Ureter (tissue), 1 donor: ENCODE results near the gene KLC3. TPM values are rescaled to one million over a fixed set of nuclear protein-coding genes. Genes with fewer than 3 reads are reported as not detected.

Experiments used
- DNase-seq: peaks from one replicate; pipeline ENCODE4 v3.0.0-alpha.2; 2020; ENCODE audit warnings: low spot score
- total RNA-seq: library from RNA; stranded (reverse); gene quantifications from one replicate; pipeline ENCODE4 v1.2.4, GENCODE V29; 2023
- donor health status: DM: yes; HTN: yes; CAD: no.

KLC3 gene
- total RNA-seq, 1 donor from 2014 or later = 1.3 TPM

DNA sequence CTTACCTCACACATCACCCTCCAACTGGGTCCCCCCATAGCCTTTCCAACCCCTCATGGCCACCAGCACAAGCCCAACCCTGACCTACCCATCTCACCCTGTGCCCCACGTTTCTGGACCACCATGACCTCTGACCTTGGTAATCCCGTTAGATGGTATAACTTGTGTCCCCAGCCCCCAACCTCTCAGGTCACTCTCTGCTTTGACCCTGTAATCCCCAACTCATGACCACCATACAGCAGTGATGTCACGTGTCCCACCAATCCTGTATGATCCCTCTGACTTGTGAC is 8.5 kb downstream of the KLC3 start:
- no peak for DNase-seq

DNA sequence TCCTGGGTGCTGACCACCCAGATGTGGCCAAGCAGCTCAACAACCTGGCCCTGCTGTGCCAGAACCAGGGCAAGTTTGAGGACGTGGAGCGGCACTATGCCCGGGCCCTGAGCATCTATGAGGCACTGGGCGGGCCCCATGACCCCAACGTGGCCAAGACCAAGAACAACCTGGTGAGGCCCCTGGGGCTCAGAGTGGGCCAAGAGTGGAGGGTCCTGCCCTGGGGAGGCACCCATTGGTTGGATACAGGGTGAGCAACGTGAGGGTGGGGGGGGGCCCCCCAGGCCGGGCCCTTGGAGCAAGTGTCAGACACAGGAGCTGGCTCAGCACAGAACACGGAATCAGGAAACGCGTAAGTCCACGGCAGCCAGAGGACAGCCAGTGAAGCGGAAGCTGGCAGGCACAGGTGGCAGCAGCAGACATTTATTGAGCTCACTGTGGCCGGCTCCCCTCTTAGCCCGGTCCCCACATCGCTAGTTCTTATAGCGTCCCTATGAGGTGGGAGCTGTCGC is 8.9 kb downstream of the KLC3 start:
- DNase-seq = no peak

DNA sequence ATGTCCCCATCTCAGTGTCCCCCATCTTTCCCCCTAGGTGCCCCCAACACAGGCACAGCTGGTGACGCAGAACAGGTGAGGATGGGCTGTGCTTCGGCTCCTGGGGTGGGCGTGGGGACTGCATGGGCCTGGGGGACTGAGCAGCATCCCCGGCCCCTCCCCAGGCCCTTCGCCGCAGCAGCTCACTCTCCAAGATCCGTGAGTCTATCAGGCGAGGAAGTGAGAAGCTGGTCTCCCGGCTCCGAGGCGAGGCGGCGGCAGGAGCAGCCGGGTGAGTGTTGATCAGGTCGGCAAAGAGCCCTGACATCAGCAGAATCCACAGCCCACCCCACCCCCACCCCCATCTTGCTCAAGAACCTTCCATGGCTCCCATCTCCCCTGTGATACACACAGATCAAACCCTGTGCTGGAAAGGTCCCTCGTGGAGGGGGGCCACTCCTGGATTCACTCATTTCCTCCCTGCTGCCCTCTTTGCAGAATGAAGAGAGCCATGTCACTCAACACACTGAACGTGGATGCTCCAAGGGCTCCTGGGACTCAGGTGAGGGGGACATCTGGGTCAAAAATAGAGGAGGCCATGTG is 10.0 kb downstream of the KLC3 start:
- no peak for DNase-seq

DNA sequence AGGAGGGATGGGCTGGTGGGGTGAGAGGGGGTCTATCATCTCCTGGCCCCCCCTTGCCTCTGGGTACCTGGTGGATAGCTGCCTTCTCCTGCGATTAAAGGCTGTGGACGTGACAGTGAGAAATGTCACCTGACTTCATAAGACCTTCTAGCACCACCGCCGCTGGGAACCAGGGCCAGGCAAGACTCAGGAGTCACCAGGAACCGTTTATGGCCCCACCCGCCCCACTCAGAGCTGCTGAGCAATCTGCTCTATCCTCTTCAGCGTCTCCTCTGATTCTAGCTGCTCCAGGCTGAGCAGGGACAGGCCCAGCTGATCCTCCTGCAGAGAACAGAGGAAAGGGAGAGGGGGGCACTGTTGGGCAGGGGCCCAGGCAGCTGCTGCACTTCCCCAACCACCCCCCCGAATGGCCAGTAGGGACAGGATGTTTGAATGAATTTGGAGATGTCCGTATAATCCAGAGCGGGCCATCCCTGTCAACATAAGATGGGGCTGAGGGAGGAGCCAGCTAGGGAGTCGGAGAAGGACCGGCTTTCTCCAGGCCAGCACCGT is 10.9 kb downstream of the KLC3 start:
- DNase-seq = no peak

DNA sequence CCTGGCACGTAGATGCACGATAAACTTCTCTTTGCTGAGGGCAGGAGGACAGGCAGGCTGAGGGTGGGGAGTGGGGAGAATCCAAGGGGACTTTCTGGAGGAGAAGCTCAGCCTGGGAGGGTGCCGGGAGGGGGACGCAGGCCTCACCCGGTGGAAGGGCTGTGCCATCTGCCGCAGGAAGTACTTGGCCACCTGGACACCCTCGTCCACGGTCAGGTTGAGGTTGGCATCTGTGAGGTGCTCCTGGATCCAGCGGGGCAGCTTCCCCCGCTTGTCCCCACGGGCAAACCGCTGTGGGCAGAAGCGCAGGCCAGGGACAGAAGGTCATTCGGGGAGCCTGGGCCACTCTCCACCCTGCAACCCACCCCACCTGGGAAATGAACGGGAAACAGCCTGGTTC is 11.5 kb downstream of the KLC3 start:
- no peak for DNase-seq

DNA sequence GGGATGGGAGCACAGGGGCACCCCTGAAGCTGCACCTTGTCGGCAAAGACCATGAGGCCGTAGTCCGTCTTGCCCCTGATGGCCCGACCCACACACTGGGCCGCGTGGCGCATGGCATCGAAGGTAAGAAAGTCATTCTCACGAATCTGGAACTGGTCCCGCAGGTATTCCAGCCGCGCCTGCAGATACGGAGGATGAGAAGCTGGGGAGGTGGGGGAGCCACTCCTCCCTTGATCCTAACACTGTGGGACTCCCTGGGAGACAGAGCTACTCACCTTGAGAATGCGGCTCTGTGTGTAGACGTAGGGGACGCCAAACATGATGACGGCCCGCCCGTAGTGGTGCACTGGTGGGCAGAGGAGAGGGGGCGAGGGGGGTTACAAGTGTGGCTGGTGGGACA is 11.9 kb downstream of the KLC3 start:
- no peak for DNase-seq

DNA sequence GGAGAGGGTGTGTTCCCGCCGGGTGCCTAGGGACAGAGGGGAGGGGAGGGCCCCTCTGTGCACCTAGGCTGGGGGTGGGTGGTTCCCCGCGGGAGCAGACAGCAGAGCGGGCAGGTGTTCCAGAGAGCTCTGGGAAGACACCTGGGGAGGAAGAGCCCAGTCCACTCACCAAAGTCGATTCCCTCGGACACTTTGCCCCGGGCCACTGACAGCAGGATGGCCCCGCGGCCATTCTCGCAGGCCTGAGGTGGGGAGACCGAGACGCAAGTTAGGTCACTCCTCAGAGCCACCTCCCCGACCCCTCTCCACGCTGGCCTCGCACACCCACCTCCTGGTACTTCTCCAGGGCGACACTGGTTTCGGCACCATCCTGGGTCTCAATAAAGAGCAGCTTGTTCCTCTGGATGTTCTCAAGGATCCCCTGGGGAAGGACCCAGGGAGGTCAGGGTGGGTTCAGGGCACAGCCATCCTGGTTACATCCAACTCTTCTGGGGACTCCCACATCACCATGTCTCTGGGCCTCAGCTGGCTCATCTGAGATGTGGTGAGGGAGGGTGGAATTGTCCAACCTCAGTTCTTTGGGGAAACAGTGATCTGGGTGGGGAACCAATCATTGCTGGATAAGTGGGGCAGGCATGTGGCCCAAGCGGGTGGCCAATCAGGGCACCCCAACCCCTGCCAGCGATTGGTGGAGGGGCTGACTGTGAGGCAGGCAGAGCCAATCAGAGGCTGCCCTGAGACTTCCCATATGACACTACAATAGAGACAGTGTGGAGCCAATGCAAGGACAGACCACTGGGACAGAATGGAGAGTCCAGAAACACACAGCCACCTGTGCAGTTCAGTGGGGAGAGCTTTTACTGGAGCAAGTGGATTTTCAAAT is 12.6 kb downstream of the KLC3 start:
- no peak for DNase-seq

DNA sequence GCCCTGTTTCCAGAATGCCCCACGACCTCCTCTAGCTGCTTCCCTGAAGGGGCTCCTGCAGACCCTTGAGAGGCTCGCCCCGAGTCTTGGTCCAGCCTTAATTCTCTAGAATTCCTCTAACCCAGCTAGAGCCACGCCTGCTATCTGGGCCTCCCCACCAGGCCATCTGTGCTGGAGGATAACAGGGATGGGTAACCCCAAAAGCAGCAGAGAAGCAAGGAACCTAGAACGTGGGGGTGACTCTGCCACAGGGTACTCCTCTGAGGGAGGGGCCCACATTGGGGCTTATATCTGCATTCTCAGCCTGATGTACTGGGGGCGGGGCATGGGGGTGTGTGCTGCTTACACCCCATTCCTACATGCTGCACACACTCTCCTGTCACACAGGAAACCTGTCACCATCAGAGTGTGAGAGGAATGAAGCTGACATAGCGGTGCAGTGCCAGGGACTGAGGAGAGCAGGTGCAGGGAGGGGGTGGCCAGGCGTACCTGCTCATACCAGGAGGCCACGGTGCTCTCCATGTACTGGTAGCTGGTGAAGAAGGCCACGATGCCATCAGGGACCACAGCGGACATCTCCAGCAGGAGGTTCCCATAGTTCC is 13.8 kb downstream of the KLC3 start:
- no peak for DNase-seq

DNA sequence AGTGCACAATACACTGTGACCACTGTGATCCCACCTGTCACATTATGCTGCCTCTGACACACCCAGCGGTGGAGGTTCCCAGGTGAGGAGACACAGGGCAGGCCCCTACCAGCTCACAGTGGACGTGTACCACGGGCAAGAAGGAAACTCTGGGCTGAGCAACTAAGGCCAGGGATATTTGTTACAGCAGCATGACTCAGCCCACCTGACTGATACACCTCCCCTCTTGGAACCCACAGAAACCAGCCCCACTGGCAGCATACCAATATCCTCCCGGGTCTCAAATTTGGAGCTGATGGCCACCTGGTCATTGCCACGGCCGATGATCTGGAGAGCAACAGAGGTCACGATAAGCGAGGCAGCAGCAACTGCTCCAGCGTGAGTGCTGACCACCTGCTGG is 14.9 kb downstream of the KLC3 start:
- DNase-seq = no peak

DNA sequence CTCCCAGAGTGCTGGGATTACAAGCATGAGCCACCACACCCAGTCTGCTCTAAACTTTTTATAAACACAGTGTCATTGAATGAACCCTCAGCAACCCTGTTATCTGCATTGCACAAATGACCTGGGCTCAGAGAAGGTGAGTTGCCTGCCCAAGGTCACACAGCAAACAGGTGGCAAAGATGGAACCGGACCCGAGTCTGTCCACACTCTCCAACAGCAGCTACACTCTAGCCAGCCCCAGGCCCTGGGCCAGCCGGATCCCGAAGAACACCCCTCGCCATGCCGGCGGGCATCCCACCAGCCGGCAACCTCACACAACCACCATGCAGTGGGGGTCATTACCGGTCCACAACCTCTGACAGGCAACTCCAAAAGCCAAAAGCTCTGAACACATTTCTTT is 15.4 kb downstream of the KLC3 start:
- DNase-seq = no peak

DNA sequence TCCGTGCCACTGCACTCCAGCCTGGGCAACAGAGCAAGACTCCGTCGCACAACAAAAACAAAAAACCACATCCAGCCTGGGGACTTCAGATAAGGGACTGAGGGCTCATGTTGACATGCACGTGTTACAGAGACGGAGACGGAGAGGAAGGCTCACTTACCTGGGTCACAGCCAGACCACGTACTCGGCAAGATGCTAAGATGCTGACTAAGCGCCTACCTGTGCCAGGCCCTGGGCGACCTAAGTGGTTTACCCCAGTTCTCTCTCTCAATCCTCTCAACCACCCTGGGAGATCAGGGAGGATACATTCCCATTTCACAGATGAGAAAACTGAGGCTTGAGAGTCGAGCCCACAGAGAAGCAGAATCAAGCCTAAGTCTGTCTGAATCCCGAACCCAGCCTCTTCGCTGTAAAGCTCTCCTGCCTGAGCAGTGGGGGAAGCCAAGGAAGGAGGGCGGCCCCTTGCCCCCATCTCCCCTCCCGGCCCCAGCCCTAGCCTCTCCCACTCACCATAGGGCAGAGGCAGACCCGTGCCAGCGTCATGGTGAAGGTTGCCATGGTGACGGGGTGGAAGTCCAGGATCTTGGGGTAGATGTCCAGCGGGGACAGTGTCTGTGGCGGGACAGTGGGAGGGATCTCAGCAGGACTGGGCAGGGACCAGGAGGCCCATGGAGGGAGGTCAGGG is 16.4 kb downstream of the KLC3 start:
- DNase-seq = no peak

DNA sequence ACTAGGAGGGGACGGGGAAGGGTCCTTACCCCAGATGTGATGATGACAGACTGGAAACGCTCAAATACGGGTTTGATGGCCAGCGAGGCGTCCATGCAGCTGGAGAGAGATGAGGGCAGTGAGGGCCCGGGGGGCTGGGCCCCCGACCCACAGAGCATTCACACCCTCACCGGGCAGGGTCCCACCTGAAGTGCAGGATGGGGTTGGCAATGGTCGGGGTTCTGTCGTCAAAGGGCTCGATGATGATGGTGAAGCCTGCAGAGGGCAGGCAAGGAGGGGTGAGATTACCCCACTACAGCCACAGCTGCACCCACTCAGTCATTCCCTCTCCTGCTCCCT is 16.9 kb downstream of the KLC3 start:
- no peak for DNase-seq

DNA sequence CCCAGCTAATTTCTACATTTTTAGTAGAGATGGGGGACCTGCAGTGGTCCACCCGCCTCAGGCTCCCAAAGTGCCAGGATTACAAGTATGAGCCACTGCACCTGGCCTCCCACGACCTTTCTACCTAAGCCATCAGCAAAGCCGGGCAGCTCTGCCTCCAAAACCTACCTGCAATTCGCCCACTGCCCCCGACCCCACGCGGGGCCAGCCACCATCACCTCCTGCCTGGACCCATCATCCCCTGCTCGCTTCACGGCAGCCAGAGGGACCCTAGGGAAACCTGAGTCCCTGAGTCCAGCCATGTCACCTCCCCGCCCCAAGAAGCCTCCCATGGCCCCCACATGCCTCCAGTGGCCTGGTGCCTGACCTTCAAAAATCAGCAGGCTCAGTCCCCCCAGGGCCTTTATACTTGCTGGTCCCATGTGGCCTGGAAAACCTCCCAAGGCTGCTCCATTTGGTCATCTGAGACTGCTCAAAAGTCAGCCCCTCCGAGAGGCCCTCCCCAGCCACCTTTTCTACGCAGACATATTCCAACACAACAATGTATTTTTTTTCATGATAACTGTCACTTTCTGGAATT is 17.8 kb downstream of the KLC3 start:
- no peak for DNase-seq

DNA sequence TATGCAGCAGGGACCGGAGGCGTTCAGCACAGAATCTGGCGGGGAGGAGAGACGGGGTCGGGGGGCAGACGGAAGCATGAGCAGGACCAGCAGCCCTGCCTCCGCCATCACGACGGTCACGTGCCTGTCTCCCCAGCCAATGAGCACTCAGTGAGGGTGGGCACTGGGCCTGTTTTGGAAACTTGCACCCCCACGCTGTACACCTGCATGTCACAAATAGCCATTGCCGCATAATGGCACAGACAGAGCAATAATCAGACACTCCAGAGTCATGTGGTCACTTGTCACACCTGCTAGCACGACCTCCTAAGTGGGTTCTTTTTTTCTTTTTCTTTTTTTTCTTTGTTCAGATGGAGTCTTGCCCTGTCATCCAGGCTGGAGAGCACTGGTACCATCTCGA is 21.1 kb downstream of the KLC3 start:
- DNase-seq = no peak

DNA sequence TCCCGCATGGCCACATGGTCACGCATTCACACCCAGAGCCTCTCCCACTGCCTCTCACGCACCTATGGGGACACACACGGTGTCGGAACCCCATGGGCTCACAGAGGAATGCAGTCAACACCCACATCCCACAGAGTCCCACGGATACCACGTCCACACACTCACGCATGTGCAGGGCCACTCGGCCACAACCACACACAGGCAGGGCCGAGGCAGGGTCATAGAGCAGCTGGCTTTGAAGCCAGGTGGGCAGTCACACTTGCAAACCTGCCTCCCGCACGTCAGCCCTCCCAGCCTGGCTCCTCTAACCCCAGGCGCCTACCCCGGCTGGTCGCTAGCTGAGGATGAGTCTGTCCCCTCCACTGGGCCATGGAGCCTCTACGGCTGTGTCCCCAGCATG is 21.7 kb downstream of the KLC3 start:
- DNase-seq = no peak

DNA sequence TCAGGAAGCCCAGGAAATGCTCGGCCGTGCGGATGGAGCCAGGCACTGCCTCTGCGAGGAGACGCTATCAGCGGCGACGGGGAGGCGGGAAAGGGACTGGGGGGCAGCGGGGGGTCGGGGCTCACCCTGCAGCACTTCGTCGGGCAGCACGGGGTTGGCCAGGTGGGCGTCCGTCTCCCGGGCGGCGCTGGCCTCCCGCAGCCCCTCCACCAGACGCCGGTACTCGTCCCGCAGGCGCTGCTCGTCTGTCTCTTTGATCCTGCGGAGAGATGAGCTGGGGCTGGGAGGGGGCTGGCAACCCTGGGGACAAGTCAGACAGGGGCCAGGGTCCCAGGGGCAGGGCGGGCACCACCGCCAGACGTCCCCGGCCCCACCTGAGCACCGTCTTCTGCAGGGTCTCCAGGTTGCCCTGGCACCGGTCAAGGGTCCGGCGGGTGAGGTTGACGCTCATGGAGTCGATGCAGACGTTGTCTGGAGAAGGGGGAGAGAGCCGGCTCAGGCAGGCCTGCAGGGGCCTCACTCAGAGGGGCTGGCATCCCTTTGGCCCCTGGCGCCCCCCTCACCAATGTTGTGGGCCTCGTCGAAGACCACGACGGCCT is 23.4 kb downstream of the KLC3 start:
- DNase-seq = no peak

DNA sequence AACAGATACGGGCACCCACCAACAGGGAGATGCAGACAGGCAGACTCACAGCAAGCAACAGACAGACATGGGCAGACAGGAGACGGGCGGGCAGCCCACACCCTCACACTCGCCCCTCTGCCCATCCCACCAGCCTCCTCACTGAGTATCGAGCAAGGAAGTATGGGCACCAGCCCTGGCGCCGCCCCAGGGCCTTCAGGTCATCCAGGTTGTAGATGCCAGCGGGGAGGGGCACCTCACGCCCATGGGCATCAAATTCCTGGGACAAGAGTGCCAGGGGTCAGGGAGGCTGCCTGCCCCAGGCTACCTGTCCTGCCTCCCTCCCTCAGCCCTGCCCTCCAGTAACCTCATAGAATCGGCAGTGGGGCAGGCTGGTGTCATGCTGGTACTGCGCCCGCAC is 24.1 kb downstream of the KLC3 start:
- DNase-seq = no peak

DNA sequence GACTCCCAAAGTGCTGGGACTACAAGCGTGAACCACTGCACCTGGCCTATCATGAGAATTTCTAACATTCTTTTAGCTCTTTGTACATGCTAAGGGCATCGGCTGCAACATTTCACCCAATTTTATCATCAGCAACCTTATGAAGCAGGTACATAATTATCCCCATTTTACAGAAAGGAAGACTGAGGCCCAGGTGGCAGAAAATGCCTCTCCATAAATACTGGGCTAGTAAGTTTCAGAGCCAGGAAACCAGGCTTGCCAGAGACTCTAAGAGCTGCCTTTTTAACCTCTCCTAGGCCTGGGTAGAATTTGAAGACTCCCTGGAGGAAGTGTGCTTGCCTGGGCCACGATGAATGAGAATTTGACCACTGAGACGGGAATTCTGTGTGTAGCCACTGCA is 27.6 kb downstream of the KLC3 start:
- DNase-seq = no peak

DNA sequence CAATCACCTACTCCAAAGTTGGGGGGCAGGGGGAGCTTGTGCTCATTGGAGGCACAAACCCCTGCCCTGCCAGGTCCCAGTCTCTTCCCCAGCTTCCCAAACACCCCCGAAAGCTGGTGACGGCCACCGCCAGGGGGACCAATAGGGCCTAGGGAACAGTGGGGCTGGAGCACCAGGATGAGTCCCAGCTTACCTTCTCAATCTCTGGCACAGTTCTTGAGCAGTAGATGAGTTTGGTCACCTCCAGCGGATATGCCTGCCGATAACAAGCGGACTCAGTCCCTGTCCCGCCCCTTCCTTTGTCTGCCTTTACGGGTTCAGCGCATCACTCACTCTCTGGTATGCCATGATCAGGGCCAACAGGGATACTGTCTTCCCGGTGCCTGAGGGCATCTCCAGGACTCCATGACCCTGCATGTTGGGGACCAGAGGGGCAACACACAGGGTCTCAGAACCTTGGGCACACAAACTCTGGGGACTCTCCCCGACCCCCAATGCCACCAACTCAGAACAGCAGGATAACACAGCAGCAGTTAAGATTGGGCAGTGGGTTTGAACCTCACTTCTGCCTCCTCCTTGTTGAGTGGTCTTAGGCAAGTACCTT is 28.3 kb downstream of the KLC3 start:
- peak; percentile 41 for DNase-seq

DNA sequence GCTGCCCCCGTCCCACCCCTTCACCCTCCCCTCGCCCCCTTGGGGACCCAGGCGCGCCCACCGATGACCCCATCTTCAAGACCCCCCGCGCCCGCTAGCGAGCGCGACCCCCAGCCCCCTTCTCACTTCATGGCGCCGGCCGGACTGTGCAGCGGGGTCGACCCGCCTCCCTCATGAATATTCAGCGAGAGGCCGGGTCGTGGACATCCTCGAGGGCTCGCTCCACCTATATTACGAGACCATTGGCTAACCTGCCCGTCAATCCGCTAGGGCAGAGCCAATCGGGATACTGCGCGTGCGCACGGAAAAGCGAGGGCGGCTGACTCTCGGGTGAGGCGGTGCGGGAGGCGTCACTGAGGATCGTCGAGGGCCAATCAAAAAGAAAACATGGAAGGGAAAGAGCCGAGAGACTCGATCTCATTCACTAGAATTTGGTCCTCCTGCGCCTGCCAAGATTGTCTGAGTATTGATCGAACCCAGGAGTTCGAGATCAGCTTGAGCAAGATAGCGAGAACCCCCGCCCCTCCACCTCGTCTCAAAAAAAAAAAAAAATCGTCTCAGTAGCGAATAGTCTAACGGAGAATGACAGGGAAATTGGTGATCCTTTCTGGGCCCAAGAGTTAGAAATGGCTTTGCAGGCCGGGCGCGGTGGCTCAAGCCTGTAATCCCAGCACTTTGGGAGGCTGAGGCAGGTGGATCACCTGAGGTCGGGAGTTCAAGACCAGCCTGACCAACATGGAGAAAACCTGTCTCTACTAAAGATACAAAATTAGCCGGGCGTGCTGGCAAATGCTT is 30.1 kb downstream of the KLC3 start, which contains the start of gene ERCC2:
Gene ERCC2, minus strand, starts transcription at position 164 of the 795 bp plus-strand sequence. Its CDS starts 33 bp downstream, at position 131.
- peak; percentile 100 for DNase-seq
